ENCODE results near the gene WRAP73. TPM values are rescaled to one million over a fixed set of nuclear protein-coding genes. Genes with fewer than 3 reads are reported as not detected.

WRAP73 gene, protein sequence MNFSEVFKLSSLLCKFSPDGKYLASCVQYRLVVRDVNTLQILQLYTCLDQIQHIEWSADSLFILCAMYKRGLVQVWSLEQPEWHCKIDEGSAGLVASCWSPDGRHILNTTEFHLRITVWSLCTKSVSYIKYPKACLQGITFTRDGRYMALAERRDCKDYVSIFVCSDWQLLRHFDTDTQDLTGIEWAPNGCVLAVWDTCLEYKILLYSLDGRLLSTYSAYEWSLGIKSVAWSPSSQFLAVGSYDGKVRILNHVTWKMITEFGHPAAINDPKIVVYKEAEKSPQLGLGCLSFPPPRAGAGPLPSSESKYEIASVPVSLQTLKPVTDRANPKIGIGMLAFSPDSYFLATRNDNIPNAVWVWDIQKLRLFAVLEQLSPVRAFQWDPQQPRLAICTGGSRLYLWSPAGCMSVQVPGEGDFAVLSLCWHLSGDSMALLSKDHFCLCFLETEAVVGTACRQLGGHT
- polyA plus RNA-seq (2013, experiment 1 of 2) = 14.3 TPM
- 13.8 TPM for polyA plus RNA-seq (2013, experiment 2 of 2)

GRCh38 chr1:3649342-3650247, at the start of gene WRAP73:
Gene WRAP73 (minus strand): TSS chr1:3650103. CDS start chr1:3649999, 104 bp downstream.
- Histone ChIP-seq H3K18ac (ENCODE audit: low read depth in 1 of 2, low read length in 2 of 2) (peak within 1 kb of the TSS; percentile 40 to 68), H4K91ac (ENCODE audit: low read length) (peak within 1 kb of the TSS; percentile 83), H3K27ac (ENCODE audit: low read length, poor library complexity, severe bottlenecking) (no peak within 1 kb of the TSS), H4K8ac (ENCODE audit: low read length) (peak within 1 kb of the TSS; percentile 99), H2BK15ac (ENCODE audit: low read depth, poor library complexity, severe bottlenecking) (peak within 1 kb of the TSS; percentile 63), H3K36me3 (ENCODE audit: control insufficient read depth in 1 of 2, insufficient read depth in 2 of 2, low read depth in 1 of 2, low read length in 2 of 2) (peaks cover 23 to 25% of the 10 kb centered on the region in 2 experiments), H3K4me1 (ENCODE audit: control insufficient read depth, insufficient read depth, low read depth, low read length) (peaks cover 21% of the 10 kb centered on the region), H3K23ac (ENCODE audit: low read length in 2 of 2) (peak within 1 kb of the TSS in 1 of 2 experiments; percentile 5), H3K4me2 (ENCODE audit: low read length, poor library complexity, severe bottlenecking) (peak within 1 kb of the TSS; percentile 95), H3K79me1 (replicated peaks; ENCODE audit: low read length, poor library complexity, severe bottlenecking) (peaks cover 15% of the 10 kb centered on the region), H3K27me3 (ENCODE audit: control insufficient read depth in 1 of 2, insufficient read depth in 1 of 2, low read length in 2 of 2) (peaks cover 40% of the 10 kb centered on the region in 2 experiments), H3K9me3 (ENCODE audit: control insufficient read depth, low read length) (no peaks in the 10 kb centered on the region), H3K14ac (ENCODE audit: low read length in 2 of 2) (peak within 1 kb of the TSS; percentile 2 to 59), H2BK5ac (ENCODE audit: low read depth, low read length, poor library complexity, severe bottlenecking) (no peak within 1 kb of the TSS), H2AK5ac (ENCODE audit: low read length, severe bottlenecking) (no peak within 1 kb of the TSS), H2AFZ (ENCODE audit: low read depth, low read length) (peak within 1 kb of the TSS; percentile 16), H3K4me3 (ENCODE audit: insufficient read depth in 1 of 2, low read depth in 1 of 2, low read length in 2 of 2) (peak within 1 kb of the TSS; percentile 85 to 87), H2BK120ac (ENCODE audit: low read depth, low read length) (no peak within 1 kb of the TSS), H3K9ac (ENCODE audit: low read length) (peak within 1 kb of the TSS; percentile 87), H2BK12ac (ENCODE audit: low read length in 2 of 2) (peak within 1 kb of the TSS in 1 of 2 experiments; percentile 21), H3K4ac (ENCODE audit: low read depth in 1 of 2, low read length in 2 of 2) (peak within 1 kb of the TSS in 1 of 2 experiments; percentile 3)
- WGBS = 5% methylated on average over 59 of the region's 60 CpGs
- peak; percentile 92 for DNase-seq

GRCh38 chr1:3699596-3699995, 49.7 kb upstream of the WRAP73 start:
- Histone ChIP-seq H2BK5ac (ENCODE audit: low read depth, low read length, poor library complexity, severe bottlenecking) (no peak overlapping the region), H3K9me3 (ENCODE audit: control insufficient read depth, low read length) (no peaks in the 10 kb centered on the region), H3K9ac (ENCODE audit: low read length) (no peak overlapping the region), H3K14ac (ENCODE audit: low read length in 2 of 2) (no peak overlapping the region), H4K91ac (ENCODE audit: low read length) (no peak overlapping the region), H3K4me1 (ENCODE audit: control insufficient read depth, insufficient read depth, low read depth, low read length) (peaks cover 8% of the 10 kb centered on the region), H3K4me2 (ENCODE audit: low read length, poor library complexity, severe bottlenecking) (no peak overlapping the region), H2BK15ac (ENCODE audit: low read depth, poor library complexity, severe bottlenecking) (no peak overlapping the region), H3K79me1 (replicated peaks; ENCODE audit: low read length, poor library complexity, severe bottlenecking) (no peaks in the 10 kb centered on the region), H3K4me3 (ENCODE audit: insufficient read depth in 1 of 2, low read depth in 1 of 2, low read length in 2 of 2) (no peak overlapping the region), H2BK12ac (ENCODE audit: low read length in 2 of 2) (no peak overlapping the region), H3K27ac (ENCODE audit: low read length, poor library complexity, severe bottlenecking) (no peak overlapping the region), H3K18ac (ENCODE audit: low read depth in 1 of 2, low read length in 2 of 2) (no peak overlapping the region), H2AK5ac (ENCODE audit: low read length, severe bottlenecking) (no peak overlapping the region), H4K8ac (ENCODE audit: low read length) (no peak overlapping the region), H3K27me3 (ENCODE audit: control insufficient read depth in 1 of 2, insufficient read depth in 1 of 2, low read length in 2 of 2) (peaks cover 28 to 86% of the 10 kb centered on the region in 2 experiments), H3K36me3 (ENCODE audit: control insufficient read depth in 1 of 2, insufficient read depth in 2 of 2, low read depth in 1 of 2, low read length in 2 of 2) (no peaks in the 10 kb centered on the region), H2BK120ac (ENCODE audit: low read depth, low read length) (no peak overlapping the region), H3K23ac (ENCODE audit: low read length in 2 of 2) (no peak overlapping the region), H3K4ac (ENCODE audit: low read depth in 1 of 2, low read length in 2 of 2) (no peak overlapping the region), H2AFZ (ENCODE audit: low read depth, low read length) (no peak overlapping the region)
- 74% methylated on average over 17 of the region's 18 CpGs for WGBS
- no peak for DNase-seq

GRCh38 chr1:3698660-3699408, 48.9 kb upstream of the WRAP73 start:
- Histone ChIP-seq H3K36me3 (ENCODE audit: control insufficient read depth in 1 of 2, insufficient read depth in 2 of 2, low read depth in 1 of 2, low read length in 2 of 2) (no peaks in the 10 kb centered on the region), H3K27ac (ENCODE audit: low read length, poor library complexity, severe bottlenecking) (no peak overlapping the region), H3K23ac (ENCODE audit: low read length in 2 of 2) (no peak overlapping the region), H3K9me3 (ENCODE audit: control insufficient read depth, low read length) (no peaks in the 10 kb centered on the region), H3K4me2 (ENCODE audit: low read length, poor library complexity, severe bottlenecking) (no peak overlapping the region), H2BK120ac (ENCODE audit: low read depth, low read length) (no peak overlapping the region), H4K8ac (ENCODE audit: low read length) (no peak overlapping the region), H3K27me3 (ENCODE audit: control insufficient read depth in 1 of 2, insufficient read depth in 1 of 2, low read length in 2 of 2) (peaks cover 28 to 78% of the 10 kb centered on the region in 2 experiments), H2AK5ac (ENCODE audit: low read length, severe bottlenecking) (no peak overlapping the region), H2BK5ac (ENCODE audit: low read depth, low read length, poor library complexity, severe bottlenecking) (no peak overlapping the region), H2AFZ (ENCODE audit: low read depth, low read length) (no peak overlapping the region), H3K9ac (ENCODE audit: low read length) (no peak overlapping the region), H3K4me1 (ENCODE audit: control insufficient read depth, insufficient read depth, low read depth, low read length) (peaks cover 8% of the 10 kb centered on the region), H3K14ac (ENCODE audit: low read length in 2 of 2) (no peak overlapping the region), H3K4me3 (ENCODE audit: insufficient read depth in 1 of 2, low read depth in 1 of 2, low read length in 2 of 2) (no peak overlapping the region), H2BK12ac (ENCODE audit: low read length in 2 of 2) (no peak overlapping the region), H4K91ac (ENCODE audit: low read length) (no peak overlapping the region), H2BK15ac (ENCODE audit: low read depth, poor library complexity, severe bottlenecking) (no peak overlapping the region), H3K79me1 (replicated peaks; ENCODE audit: low read length, poor library complexity, severe bottlenecking) (no peaks in the 10 kb centered on the region), H3K4ac (ENCODE audit: low read depth in 1 of 2, low read length in 2 of 2) (no peak overlapping the region), H3K18ac (ENCODE audit: low read depth in 1 of 2, low read length in 2 of 2) (no peak overlapping the region)
- DNase-seq = no peak
- WGBS = 85% methylated on average over 29 of the region's 29 CpGs

Measured in mesenchymal stem cell (in vitro differentiated cells and primary cell).